ENCODE measurements around the gene ZNF33B.

GRCh38 chr10:42650374-42650773, 12.0 kb upstream of the ZNF33B start:
- TF ChIP-seq CTCF (IDR thresholded peaks at IDR 0.05; ENCODE audit: low read length) (no peak), EZH2phosphoT487 (IDR thresholded peaks at IDR 0.05; ENCODE audit: low read length) (no peak)
